ENCODE measurements around the gene STPG1.

DNA sequence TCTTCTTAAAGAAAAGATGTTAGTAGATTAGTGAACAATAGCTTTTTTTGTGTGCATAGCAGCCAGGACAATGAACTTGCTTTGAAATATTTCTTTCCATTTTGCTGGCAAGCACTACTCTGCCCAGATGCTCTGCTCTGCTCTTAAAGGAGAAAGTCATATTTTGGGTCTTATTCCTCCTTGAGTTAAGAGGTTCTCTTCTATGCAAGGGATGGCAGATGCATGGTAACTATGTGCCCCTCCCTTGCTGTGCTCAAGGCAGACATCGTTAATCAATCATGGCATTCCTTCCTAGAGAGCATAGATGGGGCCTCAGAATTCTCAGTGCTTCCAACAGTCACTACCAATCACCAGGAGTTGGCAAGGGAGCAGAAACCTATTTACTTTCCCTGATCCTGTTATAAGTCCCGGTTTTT, 29.7 kb upstream of the STPG1 start:
- TF ChIP-seq CTCF (IDR thresholded peaks at IDR 0.05; ENCODE audit: insufficient read depth, low read depth, low read length) (no peak), EZH2 (IDR thresholded peaks at IDR 0.05; ENCODE audit: insufficient read depth, low read length) (no peak)

Data from astrocyte (in vitro differentiated cells and primary cell).